Left ventricle myocardium inferior (tissue), 1 donor: Measurements from ENCODE around the gene ADAP1. TPM values are rescaled to one million over a fixed set of nuclear protein-coding genes. Genes with fewer than 3 reads are reported as not detected.

Source experiments
- DNase-seq: peaks from one replicate; pipeline ENCODE4 v3.0.0-alpha.2; 2020
- H3K27ac ChIP-seq: fragments of 200-600 bp; replicated peaks from 2 replicates; pipeline ENCODE4 v1.8.0; 2021
- H3K27me3 ChIP-seq: fragments of 200-600 bp; 2 replicates; pipeline ENCODE4 v1.8.0; 2021; ENCODE audit warnings: low read depth
- H3K36me3 ChIP-seq: fragments of 200-600 bp; 2 replicates; pipeline ENCODE4 v1.8.0; 2021
- H3K4me1 ChIP-seq: fragments of 200-600 bp; 2 replicates; pipeline ENCODE4 v1.8.0; 2021
- H3K4me3 ChIP-seq: fragments of 200-600 bp; 2 replicates; pipeline ENCODE4 v1.8.0; 2021; ENCODE audit warnings: mild to moderate bottlenecking, moderate library complexity
- H3K9me3 ChIP-seq: fragments of 200-600 bp; replicated peaks from 2 replicates; pipeline ENCODE4 v1.8.0; 2021
- intact Hi-C: fragments of 100-400 bp; cut with micrococcal nuclease; formaldehyde crosslinking; loops from one replicate; pipeline ENCODE4 v1.11.0; 2022
- total RNA-seq: library from RNA; stranded (reverse); fragmentation: NEBNext Ultra II Directional; extraction: Animal tissue kit (Norgen Biotek cat#: 25700); gene quantifications from one replicate; pipeline ENCODE4 v1.2.1, GENCODE V29; 2021
- TF ChIP-seq, protein P1 (sequence below): fragments of 200-600 bp; IDR thresholded peaks from 2 replicates; pipeline ENCODE4 v1.8.0; 2021; ENCODE audit warnings: antibody characterized with exemption, mild to moderate bottlenecking, borderline replicate concordance
- donor health status: DM: no; HTN: yes; CAD: no; lungs with severe emphysema.

The ADAP1 gene
- total RNA-seq, 1 donor from 2014 or later, result 8.4 TPM

DNA sequence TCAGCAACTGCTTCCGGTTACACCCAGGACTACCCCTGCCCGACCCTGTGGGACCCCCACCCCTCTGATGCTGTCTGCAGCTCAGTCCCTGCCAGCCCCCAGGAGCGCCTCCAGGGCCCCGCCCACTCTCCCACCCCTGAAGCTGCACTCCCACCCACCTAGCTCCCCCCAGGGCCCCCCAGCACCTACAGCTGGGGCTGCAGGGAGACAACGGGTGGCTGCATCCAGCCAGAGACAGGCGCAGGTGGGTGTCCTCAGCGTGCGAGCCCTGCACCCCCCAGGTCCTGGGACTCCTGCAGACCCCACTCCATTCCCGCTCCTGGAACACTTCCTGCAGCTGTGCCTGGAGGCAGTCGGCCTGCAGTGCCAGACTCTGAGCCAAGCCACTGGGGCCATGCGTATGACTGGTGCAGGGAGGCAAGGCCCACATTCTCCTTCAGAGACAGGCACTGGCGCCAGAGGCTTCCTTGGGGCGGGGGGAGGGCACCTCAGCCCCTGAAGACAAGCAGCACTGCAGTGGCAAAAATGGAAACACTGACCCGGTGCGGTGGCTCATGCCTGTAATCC lies 34.6 kb upstream of the ADAP1 start:
- no peaks in the 10 kb centered on the region for H3K9me3 ChIP-seq
- H3K36me3 ChIP-seq, result no peaks in the 10 kb centered on the region
- H3K4me1 ChIP-seq, result peaks cover 27% of the 10 kb centered on the region
- intact Hi-C loops, result no loop called here
- no peak overlapping the region for H3K4me3 ChIP-seq
- DNase-seq, result no peak
- H3K27ac ChIP-seq, result no peak overlapping the region
- TF ChIP-seq, protein P1, sequence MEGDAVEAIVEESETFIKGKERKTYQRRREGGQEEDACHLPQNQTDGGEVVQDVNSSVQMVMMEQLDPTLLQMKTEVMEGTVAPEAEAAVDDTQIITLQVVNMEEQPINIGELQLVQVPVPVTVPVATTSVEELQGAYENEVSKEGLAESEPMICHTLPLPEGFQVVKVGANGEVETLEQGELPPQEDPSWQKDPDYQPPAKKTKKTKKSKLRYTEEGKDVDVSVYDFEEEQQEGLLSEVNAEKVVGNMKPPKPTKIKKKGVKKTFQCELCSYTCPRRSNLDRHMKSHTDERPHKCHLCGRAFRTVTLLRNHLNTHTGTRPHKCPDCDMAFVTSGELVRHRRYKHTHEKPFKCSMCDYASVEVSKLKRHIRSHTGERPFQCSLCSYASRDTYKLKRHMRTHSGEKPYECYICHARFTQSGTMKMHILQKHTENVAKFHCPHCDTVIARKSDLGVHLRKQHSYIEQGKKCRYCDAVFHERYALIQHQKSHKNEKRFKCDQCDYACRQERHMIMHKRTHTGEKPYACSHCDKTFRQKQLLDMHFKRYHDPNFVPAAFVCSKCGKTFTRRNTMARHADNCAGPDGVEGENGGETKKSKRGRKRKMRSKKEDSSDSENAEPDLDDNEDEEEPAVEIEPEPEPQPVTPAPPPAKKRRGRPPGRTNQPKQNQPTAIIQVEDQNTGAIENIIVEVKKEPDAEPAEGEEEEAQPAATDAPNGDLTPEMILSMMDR, result no peak
- peaks cover 56% of the 10 kb centered on the region for H3K27me3 ChIP-seq

DNA sequence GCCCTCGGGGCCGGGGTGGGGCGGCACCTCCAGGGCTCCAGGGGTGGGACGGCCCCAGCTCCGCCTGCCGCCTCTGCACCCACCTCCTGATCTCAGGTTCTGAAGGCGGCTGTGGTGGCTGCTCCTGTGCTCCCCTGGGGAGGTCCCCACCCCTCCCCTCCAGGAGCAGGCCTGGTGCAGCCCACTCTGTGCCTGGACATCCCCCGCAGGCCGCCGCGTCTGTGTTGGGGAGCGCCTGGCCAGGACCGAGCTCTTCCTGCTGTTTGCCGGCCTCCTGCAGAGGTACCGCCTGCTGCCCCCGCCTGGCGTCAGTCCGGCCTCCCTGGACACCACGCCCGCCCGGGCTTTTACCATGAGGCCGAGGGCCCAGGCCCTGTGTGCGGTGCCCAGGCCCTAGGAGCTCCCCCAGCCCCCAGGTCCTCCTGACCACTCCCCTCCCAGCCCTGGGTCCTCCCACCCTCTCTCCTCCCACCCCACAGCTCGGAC lies 34.0 kb upstream of the ADAP1 start:
- Histone ChIP-seq H3K9me3 (no peaks in the 10 kb centered on the region), H3K4me3 (no peak overlapping the region), H3K4me1 (peaks cover 25% of the 10 kb centered on the region), H3K27ac (no peak overlapping the region), H3K36me3 (no peaks in the 10 kb centered on the region), H3K27me3 (peaks cover 61% of the 10 kb centered on the region)
- no peak for DNase-seq
- TF ChIP-seq, protein P1, result no peak
- intact Hi-C loops, result no loop called here

DNA sequence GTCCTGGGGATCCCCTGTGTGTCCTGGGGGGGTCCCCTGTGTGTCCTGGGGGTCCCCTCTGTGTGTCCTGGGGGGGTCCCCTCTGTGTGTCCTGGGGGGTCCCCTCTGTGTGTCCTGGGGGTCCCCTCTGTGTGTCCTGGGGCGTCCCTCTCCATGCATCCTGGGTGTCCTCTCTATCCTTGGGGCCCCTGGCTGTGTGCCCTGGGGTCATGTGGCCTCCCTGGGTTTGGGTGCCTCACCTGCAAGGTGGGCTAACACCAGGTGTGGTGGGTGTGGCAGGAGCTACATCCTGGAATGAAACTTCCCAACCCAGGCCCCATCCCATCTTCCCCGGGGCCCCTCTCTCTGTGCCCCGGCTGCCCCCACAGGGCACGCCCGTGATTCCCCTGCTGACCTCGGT lies 33.4 kb upstream of the ADAP1 start:
- intact Hi-C loops, result no loop called here
- TF ChIP-seq, protein P1, result no peak
- Histone ChIP-seq H3K9me3 (no peaks in the 10 kb centered on the region), H3K27me3 (peaks cover 67% of the 10 kb centered on the region), H3K36me3 (no peaks in the 10 kb centered on the region), H3K27ac (no peak overlapping the region), H3K4me3 (no peak overlapping the region), H3K4me1 (peaks cover 20% of the 10 kb centered on the region)
- DNase-seq, result no peak

DNA sequence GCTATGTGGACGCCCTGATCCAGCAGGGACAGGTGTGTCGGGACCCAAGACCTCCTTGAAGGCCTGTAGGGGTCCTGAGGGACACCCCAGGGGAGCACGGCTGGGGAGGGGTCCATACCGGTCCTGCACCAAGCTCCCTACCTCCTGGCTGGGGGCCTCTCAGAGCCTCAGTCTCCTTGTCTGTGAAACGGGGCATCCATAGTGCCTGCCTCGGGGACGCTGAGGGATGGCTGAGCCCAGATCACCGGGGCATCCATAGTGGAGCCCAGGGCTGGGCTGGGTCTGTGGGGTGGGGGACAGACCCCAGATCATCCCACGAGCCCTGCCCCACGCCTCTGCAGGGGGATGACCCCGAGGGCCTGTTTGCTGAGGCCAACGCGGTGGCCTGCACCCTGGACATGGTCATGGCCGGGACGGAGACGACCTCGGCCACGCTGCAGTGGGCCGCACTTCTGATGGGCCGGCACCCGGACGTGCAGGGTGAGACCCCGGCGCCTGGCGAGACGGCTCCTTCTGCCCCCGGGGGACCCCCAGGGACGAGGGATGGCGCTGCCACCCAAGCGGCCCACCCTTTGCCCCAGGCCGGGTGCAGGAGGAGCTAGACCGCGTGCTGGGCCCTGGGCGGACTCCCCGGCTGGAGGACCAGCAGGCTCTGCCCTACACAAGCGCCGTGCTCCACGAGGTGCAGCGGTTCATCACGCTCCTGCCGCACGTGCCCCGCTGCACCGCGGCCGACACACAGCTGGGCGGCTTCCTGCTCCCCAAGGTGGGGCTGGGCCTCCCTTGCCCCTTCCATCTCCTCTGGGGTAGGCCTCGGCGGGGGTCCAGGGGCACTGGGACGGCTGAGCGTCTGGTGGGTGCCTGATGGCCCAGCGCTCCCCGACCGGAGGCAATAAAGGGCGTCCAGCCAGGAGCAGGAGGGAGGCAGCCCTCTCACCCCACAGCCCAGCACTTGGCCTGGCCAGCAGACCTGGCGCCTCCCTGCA lies 32.6 kb upstream of the ADAP1 start:
- intact Hi-C loops, result no loop called here
- Histone ChIP-seq H3K36me3 (no peaks in the 10 kb centered on the region), H3K27ac (no peak overlapping the region), H3K27me3 (peaks cover 70% of the 10 kb centered on the region), H3K9me3 (no peaks in the 10 kb centered on the region), H3K4me3 (no peak overlapping the region), H3K4me1 (peaks cover 18% of the 10 kb centered on the region)
- TF ChIP-seq, protein P1, result no peak
- no peak for DNase-seq

DNA sequence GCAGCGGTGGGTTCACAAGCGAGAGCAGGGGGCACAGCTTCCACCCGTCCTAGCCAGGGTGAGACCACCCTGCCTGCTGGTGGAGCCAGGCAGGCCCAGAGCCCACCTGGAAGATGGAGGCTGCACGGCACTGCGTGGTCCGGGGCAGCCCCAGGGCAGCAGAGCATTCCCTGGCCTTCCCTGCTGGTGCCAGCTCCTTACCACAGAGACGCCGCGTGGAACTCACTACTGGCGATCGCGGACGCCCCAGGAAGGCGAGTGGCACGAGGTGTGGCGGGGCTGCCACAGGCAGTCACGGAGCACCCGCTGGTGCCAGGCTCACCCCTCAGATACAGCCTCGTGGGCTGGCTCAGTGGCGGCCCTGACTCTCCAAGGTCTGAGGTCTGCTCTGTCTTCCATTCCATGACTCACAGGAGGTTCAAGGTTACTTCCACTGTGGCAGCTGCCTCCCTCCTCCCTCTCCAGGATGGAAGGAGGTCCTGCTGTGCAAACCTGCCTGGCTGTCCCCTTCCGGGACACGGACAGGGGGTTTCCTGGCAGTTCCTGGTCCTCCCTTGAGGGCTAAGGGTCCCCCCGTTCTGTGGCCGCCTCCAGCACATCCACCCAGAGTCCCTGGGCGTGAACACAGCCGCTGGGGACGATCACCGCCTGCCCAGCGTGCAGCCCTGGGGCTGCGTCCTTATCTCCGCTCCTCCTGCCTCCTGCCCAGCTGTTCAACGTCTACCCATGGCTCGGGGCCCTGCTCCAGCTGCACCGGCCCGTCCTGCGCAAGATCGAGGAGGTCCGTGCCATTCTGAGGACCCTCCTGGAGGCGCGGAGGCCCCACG lies 31.6 kb upstream of the ADAP1 start:
- TF ChIP-seq, protein P1, result no peak
- intact Hi-C loops, result no loop called here
- Histone ChIP-seq H3K4me3 (no peak overlapping the region), H3K27ac (no peak overlapping the region), H3K27me3 (peaks cover 70% of the 10 kb centered on the region), H3K9me3 (no peaks in the 10 kb centered on the region), H3K4me1 (peaks cover 10% of the 10 kb centered on the region), H3K36me3 (no peaks in the 10 kb centered on the region)
- no peak for DNase-seq
